NOMO-1 (cell line): ENCODE results near the gene GCN1.

Experiments
- DNase-seq, 2 experiments: peaks; one replicate each; lab custom pipeline; 2025; ENCODE audit not compliant: unreplicated experiment in 2 of 2; lab: John Stamatoyannopoulos, UW

Gene GCN1

DNA sequence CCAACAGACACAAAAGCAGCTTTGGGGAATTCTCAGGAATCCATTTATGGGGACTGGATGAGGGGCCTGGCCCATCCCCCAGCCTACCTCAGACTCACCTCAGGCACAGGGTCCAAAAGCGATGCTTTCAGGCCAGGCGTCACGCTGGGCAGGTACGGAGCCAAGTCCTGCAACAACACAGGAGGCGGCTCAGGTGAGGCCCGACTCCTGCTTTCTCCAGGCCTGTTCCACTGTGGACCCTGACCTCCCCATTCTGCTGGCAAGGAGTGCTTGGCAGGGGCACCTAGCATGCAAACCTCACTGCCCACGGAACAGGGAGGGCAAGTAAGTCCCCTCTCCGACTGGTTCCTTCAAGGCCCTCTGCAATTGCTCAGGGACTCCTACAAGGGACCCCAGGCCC is 49.4 kb downstream of the GCN1 start:
- no peak for DNase-seq

DNA sequence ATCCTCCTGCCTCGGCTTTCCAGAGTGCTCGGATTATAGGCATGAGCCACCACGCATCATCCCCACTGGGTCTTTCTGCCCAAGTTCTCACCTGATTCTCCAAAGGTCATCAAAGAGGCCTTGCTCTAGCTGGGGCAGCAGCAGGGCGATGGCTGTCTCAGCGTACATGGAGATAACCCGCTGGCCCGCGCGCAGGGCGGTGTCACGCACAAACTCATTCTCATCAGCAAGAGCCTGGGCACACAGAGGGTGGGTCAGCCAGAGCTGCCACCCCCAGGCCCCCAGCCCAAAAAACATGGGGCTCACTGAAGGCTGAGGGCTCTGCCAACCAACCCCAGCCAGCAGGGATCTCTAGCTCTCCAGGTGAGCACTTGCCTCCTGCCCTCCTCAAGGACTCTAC is 50.3 kb downstream of the GCN1 start:
- no peak for DNase-seq

DNA sequence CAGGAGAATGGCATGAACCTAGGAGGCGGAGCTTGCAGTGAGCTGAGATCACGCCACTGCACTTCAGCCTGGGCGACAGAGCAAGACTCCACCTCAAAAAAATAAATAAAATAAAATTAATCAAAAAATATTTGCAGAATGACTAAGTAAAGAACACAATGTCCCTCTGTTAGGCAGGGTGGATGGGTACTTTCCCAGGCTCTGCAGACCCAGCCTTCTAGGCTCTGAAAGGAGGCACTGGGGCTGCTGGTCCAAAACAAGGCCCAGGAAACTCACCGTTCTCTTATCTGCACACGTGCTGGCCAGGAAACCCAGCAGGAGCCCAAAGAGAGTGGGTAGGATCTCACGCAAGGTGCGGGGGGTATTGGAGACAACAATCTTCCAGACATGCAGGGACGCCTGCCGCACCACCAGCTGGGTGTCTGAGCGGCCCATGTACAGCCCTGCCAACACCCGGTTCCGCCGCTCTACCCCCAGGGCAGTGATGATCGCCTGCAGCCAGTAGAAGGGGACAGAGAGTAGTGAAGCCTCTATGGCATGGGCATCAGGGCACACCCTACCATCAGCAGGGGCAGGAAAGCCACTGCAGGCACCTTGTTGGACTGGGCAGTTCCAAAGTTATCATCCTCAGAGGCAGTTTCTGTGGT is 52.2 kb downstream of the GCN1 start:
- DNase-seq = no peak

DNA sequence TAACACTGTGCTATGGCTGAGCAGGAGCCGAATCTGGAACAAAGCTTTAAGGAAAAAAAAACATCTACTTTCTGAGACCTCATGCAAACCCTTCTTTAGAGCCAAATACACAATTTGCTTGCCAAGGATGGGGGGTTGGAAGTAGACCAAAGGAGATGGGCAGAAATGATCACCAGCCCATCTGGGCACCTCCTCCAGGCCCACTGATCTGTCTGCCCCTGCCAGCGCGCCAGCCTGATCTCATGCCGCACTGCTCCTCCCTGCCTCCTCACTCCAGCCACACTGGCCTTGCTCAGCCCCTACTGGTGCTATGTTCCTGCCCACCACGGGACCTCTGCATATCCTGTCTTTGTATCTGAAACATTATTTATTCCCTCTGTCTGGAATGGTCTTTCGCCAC is 53.2 kb downstream of the GCN1 start:
- no peak for DNase-seq

DNA sequence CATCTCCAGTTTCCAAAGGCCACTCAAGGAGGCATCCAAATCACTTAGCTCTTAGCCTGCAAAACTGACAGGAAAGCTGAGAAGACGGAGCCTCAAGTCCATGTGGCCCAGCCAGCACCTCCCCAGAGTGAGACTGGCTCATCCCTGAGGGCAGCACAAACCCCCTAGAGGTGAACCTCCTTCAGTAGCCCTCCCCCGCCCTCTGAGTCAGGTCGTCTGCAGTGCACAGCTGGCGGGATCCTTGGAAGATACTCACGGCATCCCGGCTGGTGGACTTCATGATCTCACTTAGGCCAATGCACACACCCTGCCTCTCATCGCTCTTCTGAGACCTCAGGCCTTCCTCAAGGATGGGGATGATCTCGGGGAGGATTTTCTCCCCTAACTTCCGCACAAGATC is 53.9 kb downstream of the GCN1 start:
- DNase-seq = no peak

DNA sequence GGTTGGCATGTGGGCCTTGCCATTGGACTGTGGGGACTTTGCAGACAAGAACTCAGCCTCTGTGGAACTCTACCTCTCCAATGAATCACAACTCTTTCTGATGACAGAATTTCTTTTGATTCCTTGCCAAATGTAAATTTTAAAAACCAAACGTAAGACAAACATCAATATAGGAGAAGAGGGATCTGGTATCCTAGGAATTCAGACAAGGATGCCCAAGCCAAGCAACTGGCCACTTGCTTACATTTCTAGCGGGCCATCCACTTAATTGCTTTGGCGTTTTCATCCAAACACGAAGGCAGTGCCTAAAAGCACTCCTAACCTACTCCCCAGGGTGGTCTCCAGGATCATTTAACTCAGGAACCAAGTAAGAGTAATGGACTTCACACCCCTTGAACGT is 54.6 kb downstream of the GCN1 start:
- DNase-seq = no peak

DNA sequence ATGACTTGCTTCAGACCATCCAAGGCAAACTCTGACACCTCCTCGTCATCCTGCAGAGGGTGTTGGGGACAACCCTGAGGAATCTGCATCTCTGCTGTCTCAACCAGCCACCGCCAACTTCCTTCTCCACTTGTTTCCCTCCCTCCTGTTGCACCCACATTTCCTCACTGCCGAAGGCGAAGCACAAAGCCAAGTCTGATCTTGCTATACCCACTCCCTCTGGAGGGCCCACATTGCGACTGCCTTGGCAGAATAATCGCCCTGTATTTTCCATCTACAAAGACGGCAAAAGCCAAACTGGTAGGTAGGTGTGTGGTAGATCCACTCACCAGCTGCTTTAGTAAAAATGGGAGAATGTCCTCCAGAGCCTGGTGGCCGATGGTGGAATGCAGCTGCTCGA is 56.1 kb downstream of the GCN1 start:
- DNase-seq = no peak

DNA sequence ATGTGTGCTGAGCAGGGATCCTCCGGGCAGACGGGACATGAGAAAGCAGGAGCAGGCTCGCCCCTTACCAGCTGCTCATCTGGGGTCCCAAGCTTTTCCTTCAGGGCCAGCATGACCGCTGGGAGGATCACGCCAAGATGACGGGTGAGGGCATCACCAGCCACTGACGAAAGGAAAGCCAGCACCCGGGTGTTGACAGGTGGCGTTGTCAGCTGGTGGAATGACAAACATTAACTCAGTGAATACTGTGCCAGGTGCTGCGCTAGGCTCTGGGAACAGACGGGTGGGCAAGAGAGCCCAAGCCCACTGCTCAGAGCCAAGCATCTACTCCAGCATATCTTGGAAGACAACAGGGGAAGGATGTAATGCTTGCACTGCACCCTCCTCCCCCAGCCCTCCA is 56.7 kb downstream of the GCN1 start:
- no peak for DNase-seq

DNA sequence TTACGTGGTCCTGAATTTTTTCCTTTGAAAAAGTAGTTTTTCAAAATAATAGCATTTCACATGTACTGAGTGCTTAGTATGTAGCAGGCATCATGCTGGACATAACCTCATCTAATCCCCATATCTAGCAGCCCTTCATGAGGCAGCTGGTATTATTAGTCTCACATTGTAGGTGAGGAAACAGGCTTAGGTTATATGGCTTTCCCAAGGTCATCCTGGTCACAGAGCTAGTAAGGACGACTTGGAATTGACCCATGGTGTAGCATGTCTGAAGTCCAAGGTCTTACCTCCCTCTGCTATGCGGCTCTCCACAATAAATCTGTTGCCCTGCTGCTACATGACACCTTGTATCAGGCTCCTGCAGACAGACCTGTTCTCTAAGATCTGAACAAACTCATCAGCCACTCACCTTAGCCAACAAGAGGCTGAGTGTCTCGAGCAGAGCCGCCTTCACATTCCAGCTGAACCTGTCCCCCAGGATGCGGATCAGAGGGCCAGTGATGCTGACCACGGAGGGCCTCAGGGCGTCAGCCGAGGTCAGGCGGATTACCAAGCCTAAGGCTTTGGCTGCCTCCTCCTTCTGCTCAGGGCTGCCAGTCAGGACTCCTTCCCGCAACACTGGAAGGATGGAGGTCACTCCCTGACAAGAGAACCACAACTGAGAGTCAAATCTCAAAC is 58.3 kb downstream of the GCN1 start:
- no peak for DNase-seq

DNA sequence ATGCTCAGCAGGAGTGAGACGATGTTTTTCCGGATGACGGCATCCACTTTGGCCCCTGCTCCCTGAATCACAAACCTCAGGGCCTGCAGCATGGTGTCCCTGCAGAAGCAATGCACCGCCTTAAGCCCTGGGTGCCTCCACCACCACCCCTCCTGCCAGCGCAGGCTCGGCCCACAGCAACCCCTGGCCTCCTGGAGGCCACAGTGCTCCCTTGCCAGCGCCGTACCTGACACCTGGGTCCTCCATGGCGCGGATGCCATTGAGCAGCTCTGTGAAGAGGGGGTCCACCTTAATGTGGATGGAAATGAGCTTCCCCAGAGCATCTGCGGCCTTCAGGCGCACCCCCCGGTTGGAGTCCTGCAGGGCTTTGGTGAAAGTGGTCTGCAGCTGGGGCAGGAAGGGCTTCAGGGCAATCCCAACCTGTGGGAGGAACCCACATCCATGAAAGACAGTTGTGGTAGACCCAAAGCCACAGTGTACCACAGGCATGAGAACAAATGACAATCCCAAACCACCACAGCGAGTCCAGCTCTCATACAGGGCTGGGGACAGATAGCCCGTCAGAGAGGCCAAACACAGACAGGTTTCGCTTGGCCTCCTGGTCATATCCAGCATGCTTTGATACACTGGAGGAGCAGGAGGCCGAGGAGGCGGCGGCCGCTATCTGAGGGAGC is 60.1 kb downstream of the GCN1 start:
- DNase-seq = no peak

DNA sequence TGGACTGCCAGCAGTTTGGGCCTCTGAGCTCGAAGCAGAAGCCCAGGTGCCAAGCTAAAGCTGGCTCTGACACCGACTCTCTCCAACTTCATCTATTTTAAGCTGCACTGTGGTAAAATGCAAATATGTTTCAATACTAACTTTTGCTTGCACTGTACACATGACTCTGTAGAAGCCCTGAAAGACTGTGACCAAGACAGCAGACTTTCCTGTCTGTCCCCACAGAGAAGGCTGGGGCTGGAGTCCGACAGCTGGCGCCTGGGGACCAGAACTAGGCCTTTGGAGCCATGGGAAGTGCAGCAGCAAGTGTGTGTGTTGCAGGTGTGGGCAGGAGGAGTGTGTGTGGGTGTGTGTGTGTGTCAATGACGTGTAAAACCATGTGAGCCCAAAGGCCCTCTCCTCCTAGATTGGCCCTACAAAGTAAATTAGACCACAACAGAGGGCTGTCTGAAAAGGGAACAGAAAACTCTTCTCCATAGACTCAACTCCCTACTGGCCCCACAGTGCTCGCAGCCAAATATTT is 61.6 kb downstream of the GCN1 start:
- DNase-seq = no peak

DNA sequence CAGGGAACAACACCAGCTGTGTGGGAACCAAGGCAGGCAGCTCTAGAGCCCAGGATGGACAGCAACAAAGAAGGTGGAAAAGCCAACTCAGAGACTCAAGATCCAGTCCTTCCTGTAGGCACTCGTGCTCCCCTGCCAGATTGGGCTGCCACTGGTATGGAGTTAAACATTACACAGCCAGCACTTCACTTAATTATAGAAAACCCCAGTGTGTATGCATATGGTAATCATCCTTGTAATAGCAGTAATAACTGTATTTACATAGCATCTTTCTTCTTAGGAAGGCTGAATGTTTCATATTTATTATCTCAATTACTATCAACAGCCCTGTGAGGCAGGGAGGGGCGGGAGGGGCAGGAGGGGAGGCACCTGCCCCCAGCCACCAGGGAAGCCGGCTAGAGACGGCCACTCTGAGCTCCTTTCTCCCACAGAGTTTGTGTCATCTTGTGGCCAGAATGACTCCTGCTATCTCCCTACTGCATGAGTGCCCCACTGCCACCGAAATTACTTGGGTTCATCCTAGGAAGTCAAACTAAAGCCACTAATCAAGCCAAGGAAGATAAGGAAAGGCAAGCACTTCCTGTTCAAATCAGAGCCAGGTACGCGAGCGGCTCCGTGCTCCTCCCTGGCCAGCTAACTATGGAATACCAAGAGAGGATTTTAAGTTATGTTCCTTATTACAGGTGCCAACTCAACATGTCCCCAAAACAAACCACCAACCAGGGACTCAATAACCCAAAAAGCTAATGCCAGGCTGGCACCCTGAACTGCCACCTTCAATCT is 62.3 kb downstream of the GCN1 start:
- DNase-seq = no peak

DNA sequence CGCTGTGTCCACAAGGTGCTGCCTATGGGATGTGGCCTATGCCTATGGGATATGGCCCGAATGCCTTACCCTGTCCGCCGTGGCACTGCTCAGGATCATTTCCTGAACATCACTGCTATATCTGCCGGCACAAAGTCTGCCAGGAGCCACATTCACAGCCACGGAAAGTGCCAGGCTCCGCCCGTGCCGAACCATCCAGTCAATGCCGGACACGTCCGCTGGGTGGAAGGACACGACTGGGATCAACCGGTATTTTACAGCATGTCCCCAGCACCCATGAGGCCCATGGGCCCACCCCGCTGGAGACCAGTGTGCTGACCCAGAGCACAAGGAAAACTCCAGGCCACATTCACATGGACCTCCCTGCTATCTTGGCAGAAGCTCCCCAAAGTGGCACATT is 63.4 kb downstream of the GCN1 start:
- no peak for DNase-seq

DNA sequence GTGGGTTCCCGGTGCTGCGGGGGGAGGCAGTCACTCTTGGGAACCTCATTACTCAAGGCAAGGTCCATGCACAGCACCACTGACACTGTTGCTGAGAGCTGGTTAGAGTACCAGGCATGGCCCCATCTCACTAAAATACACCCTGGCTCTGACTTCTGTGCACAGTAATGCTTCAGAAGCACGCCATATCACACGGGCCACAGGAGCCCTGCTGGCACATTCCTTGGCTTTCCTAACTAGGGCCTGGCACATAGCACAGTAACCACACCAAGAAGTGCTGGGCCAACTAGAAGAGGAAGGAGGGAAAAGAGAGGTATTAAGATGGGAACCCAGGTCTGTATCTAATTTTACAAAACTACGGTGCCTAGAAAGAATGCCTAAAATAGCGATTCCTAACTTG is 64.5 kb downstream of the GCN1 start:
- DNase-seq = no peak

DNA sequence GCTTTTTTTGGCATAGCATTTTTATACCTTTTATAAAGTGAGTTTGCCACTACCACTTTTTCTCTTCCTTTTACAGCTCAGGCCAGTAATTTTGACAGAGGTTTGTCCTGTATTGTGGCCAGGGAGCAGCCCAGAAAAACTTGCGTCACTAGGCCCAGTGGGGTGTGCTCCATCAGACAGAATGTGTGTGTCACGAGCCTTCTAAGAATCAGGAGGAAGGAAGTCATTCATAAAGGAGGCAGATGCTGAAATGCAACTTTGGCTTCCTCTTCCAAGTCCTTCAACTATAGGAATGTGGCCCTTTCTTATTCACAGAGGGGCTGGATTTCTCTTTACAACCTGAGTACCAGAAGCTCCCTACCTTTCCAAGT is 67.9 kb downstream of the GCN1 start:
- DNase-seq = peak; percentile 87 to 89

DNA sequence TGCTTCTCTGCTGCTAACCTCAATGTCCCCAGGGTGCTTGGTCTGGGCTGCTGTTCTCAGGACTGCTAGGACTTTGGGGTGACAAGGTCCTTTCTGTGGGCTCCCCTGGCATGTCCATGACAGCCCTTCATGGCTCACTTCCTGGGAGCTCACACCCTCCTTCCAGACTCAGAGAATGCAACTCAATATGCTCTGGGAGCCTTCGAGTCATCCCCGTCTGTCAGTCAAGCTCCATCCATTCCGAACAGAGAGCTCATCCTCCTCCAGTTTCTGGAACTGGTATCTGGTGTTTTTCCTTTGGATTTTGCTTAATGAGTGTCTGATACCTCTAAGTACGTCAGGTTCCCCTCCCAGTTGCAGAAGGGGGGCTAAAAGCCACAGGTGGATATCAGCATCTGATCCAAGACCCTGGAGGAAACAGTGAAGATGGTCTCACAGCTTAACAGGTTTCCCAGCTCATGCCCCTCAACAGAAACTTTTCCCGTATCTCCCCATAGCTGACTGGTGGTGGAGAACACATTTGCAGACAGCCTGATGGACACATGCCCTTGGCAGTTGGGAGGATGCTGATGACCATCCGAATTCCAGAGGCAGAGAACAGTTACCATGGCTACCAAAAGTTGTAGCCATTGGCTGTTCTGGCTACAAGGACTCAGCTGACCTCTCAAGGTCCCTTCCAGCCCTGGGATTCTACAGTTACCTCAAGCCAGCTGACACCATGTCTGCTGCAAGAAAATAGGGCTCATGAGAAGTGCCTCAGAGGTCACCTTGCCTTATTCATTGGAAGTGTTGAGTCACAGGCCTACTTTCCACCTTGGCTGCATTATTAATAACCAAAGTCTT is 68.5 kb downstream of the GCN1 start:
- DNase-seq = no peak

DNA sequence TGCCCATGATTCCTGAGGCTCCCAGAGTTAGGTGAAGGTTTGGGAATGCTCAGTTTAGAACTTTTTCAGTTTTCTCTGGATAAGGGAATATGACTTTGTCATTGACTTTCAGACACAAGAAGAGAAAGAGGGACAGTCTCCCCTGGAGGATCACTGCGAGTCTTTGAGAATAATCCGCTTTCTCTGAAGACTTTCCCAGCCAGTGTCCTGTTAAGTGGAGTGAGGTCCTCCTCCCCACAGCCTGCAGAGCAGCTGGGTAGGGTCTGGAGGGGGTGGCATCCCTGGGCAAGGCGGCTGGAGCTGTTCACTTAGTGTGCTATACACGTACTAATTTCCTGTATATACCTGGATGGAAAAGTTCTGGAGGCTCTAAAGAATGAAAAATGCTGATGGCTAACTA is 69.5 kb downstream of the GCN1 start:
- no peak for DNase-seq

DNA sequence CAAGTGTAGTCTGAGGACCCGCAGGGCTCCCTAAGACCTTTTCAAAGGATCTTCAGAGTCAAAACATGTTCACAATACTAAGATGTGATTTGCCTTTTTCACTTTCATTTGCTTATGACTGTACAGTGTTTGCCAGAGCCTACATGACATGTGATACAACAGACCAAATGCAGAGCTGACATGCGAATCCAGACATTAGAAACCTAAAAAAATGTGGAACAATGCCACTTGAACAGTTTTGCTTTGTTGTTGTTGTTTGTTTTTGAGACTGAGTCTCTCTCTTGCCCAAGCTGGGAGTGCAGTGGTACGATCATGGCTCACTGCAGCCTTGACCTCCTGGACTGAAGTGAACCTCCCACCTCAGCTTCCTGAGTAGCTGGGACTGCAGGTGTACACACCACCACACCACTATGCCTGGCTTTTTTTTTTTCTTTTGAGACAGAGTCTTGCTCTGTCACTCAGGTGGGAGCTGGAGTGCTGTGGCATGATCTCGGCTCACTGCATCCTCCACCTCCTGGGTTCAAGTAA is 72.7 kb downstream of the GCN1 start:
- no peak for DNase-seq

DNA sequence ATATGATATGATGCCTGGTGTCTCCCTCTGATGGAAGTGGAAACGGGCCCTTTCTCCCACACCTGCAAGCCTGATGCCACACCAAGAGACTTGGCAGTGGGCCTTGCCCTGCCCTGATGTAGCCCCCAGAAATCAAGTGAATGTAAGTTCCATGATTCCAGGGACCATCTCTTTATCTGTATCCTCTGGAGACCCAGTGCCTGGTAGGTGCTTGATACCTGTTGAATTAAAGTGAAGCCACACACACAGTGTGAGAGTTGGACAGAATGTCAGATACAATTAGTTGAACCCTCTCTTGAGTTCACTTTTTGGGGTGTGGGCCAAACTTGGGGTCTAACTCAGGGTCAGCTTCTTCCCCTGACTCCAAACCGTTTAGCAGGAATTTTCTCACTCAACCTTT is 73.2 kb downstream of the GCN1 start:
- DNase-seq = no peak

DNA sequence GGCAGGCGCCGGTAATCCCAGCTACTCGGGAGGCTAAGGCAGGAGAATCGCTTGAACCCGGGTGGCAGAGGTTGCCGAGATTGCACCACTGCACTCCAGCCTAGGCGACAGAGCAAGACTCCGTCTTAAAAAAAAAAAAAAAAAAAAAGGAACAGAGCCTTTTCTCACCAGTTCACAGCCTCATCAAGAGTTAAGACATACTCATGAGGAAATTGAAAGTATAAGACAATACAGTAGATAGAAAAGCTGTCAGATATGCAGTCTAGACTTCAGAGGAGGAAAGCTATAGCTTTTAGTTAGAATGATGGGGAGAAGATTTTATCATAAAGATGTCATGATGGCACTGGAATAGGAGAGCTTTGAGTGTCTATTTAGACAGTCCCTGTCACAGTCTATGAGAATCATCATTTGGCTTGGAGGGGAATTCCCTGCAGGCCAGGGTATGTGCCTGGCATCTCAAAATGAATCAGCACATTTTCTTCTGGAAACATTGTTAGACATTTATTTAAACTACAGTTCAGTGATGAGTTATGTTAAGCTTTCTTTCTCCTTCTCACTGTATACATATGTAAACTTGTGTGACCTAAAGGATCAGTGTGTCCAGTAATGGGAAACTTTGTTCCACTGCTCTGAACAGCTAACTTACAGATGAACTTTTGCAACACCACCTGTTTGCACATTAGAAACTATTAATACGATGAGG is 75.1 kb downstream of the GCN1 start:
- peak; percentile 61 to 68 for DNase-seq
